ENCODE measurements around the gene SYNGAP1.

DNA sequence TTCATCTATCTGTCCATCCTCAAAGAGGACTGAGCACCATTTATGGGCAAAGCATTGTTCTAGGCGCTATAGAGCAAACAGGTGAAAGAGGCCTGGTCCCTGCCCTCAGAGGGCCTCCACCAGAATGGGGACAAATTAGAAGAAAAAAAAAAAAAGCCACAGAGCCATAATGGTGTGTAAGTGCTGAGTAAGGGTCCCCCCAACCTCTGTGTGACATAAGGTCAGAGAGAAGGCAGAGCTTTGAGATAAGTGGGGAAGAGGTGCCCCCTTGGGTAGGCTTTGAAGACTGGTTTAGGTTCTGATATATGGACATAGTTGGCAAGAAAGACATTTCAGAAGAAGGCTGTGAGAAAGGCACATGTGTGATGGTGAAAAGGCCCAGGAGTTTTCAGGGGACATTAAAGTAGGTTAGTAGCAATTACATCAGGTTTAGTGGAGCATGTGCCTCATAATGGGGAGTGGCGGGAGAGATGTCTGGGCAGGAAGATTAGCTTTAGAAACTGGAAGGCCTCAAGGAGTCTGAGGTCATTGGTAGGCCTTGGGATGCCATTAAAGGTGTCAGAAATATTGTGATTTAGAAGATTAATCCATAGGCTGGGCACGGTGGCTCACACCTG lies 19.2 kb downstream of the SYNGAP1 start:
- TF ChIP-seq, protein P1, sequence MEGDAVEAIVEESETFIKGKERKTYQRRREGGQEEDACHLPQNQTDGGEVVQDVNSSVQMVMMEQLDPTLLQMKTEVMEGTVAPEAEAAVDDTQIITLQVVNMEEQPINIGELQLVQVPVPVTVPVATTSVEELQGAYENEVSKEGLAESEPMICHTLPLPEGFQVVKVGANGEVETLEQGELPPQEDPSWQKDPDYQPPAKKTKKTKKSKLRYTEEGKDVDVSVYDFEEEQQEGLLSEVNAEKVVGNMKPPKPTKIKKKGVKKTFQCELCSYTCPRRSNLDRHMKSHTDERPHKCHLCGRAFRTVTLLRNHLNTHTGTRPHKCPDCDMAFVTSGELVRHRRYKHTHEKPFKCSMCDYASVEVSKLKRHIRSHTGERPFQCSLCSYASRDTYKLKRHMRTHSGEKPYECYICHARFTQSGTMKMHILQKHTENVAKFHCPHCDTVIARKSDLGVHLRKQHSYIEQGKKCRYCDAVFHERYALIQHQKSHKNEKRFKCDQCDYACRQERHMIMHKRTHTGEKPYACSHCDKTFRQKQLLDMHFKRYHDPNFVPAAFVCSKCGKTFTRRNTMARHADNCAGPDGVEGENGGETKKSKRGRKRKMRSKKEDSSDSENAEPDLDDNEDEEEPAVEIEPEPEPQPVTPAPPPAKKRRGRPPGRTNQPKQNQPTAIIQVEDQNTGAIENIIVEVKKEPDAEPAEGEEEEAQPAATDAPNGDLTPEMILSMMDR (IDR thresholded peaks at IDR 0.05) = no peak
- no peak for TF ChIP-seq ZFX (IDR thresholded peaks at IDR 0.05; ENCODE audit: borderline replicate concordance)

Measured in 22Rv1 (cell line).